Heart right ventricle (tissue), 16 donors: Measurements from ENCODE around the gene SUSD5. TPM values are rescaled to one million over a fixed set of nuclear protein-coding genes. Genes with fewer than 3 reads are reported as not detected.

Source experiments
- ATAC-seq, 8 donors: fragments of 200-7000 bp; cut with Tn5 transposase; one replicate each; pipeline ENCODE4 v1.9.1; 2020; ENCODE audit warnings: mild to moderate bottlenecking in 8 of 8, moderate library complexity in 8 of 8, moderate number of reproducible peaks in 1 of 8
- DNase-seq, 2 donors: peaks; one replicate each; pipeline ENCODE4 v3.0.0-alpha.2; 2020
- H3K27ac ChIP-seq, 10 donors: fragments of 200-600 bp; sonication (generic) in 2 of 10; one replicate each; pipeline versions ENCODE4 v1.5.0 to v1.8.0; 2020 to 2022; ENCODE audit warnings: mild to moderate bottlenecking in 3 of 10
- H3K27me3 ChIP-seq, 7 donors: fragments of 200-600 bp; one replicate each; pipeline ENCODE4 v1.8.0; 2021 to 2022; ENCODE audit warnings: mild to moderate bottlenecking in 2 of 7
- H3K36me3 ChIP-seq, 9 donors: fragments of 200-600 bp; sonication (generic) in 1 of 9; one replicate each; pipeline versions ENCODE4 v1.5.0 to v1.8.0; 2020 to 2022; ENCODE audit warnings: mild to moderate bottlenecking in 2 of 9
- H3K4me1 ChIP-seq, 9 donors: fragments of 200-600 bp; sonication (generic) in 1 of 9; one replicate each; pipeline versions ENCODE4 v1.5.0 to v1.8.0; 2020 to 2022; ENCODE audit warnings: mild to moderate bottlenecking in 4 of 9
- H3K4me3 ChIP-seq, 10 donors: fragments of 200-600 bp; sonication (generic) in 2 of 10; one replicate each; pipeline versions ENCODE4 v1.5.0 to v1.8.0; 2020 to 2022; ENCODE audit warnings: mild to moderate bottlenecking in 7 of 10, moderate library complexity in 2 of 10
- H3K9me3 ChIP-seq, 11 donors: fragments of 200-600 bp in 10 of 11; sonication (generic) in 2 of 11; one replicate each; pipeline versions ENCODE4 v1.5.0 to v1.8.0; 2013 to 2022; ENCODE audit warnings: mild to moderate bottlenecking in 2 of 11, control low read depth in 1 of 11, moderate library complexity in 1 of 11
- CTCF ChIP-seq, 9 donors: fragments of 200-600 bp; sonication (generic) in 2 of 9; IDR thresholded peaks; one replicate each; pipeline versions ENCODE4 v1.5.0 to v1.8.0; 2021 to 2022; ENCODE audit warnings: antibody characterized with exemption in 9 of 9, mild to moderate bottlenecking in 5 of 9, moderate library complexity in 1 of 9
- WGBS, 2 donors: extraction: QIAGEN DNeasy Blood & Tissue Kit; methylation state at CpG; one replicate each; pipeline ENCODE4 v1.1.7; 2013; ENCODE audit warnings: inconsistent platforms in 1 of 2; 5-methylcytosine and 5-hydroxymethylcytosine counted together
- intact Hi-C, 10 donors: fragments of 100-400 bp; cut with DNase I; formaldehyde crosslinking; loops; one replicate each; pipeline versions ENCODE4 v1.11.1 to v1.14.2; 2022
- polyA plus RNA-seq, 2 donors: library from polyadenylated mRNA; stranded (reverse); fragments of 200-250 nt; gene quantifications; one replicate each; pipeline ENCODE4 v1.2.3, GENCODE V29; 2013
- total RNA-seq, 10 donors: library from RNA; stranded (reverse); fragmentation: NEBNext Ultra II Directional in 3 of 10; extraction: Animal tissue kit (Norgen Biotek cat#: 25700) in 3 of 10; gene quantifications; one replicate each; pipeline versions ENCODE4 v1.2.1 to v1.2.4, GENCODE V29; 2021 to 2023
- donor health status: Arrhythmogenic right ventricular cardiomyopathy.
- donor health status: ischemic (EF 13 %, LVEDD 7.1; RV severe dilation, severe dysfunction).
- donor health status: healthy with polysubstance abuse.
- donor health status: DM: no; HTN: yes; CAD: no.
- donor health status: DM: no; HTN: no; CAD: no.
- donor health status: ischemic (EF 25% LVEDD 6.9; RV normal size, moderate dysfunction).
- donor health status: ischemic (EF 25% LVEDD 5.7; RV mildly dilated, moderate dysfunction).
- donor health status: healthy.
- donor health status: DM: yes; HTN: yes; CAD: no.
- donor health status: Ischemic cardiomyopathy.
- donor health status: ischemic (EF 35%, LVEDD 5.7; RV mildly dilated, moderate dysfunction).
- donor health status: nonischemic (EF 11% LVEDD 7.7; RV severe dilation, severe dysfunction).
- donor health status: DM: yes; HTN: yes; CAD: no.
- donor health status: PGD.
- donor health status: ischemic (EF 29% LVEDD 5.4; RV normal size, mild dysfunction).
- donor health status: nonischemic (EF 23%, LVEDD 6.1; RV moderate dilation, normal function).

SUSD5 gene
- total and polyA plus RNA-seq, 12 donors, result 0.28 to 12.9 (median 1.0) TPM

- Histone ChIP-seq H3K27me3 (peaks cover 0 to 5% (median 0%) of the 10 kb centered on the region in 7 donors), H3K4me1 (no peaks in the 10 kb centered on the region), H3K4me3 (no peak overlapping the region), H3K27ac (no peak overlapping the region), H3K36me3 (no peaks in the 10 kb centered on the region), H3K9me3 (peaks cover 0 to 9% (median 0%) of the 10 kb centered on the region in 11 donors)
- intact Hi-C loops, result no loop called here
- TF ChIP-seq CTCF (IDR thresholded peaks at IDR 0.05), result no peak
- DNase-seq (no peak), ATAC-seq (no peak)
Measured at GRCh38 chr3:33246786-33247185, 28.2 kb upstream of the SUSD5 start.

DNA sequence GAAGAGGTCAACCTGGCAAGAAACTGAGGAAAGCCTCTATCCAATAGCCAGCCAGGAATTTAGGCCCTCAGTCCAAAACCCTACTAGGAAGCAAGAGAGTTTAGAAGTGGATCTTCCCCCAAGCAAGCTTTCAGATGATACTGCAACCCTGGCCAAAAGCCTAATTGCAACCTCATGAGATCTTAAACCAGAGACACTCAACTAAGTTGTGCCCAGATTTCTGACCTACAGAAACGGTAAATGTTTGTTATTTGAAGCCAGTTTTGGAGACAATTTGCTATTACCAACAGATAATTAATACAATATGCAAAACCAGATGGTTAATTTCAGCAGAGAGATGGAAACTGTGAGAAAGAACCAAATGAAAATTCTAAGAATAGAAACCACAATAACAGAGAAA, 21.7 kb upstream of the SUSD5 start:
- H3K9me3 ChIP-seq, result peaks cover 0 to 27% (median 0%) of the 10 kb centered on the region in 11 donors
- H3K27me3 ChIP-seq, result peaks cover 0 to 12% (median 0%) of the 10 kb centered on the region in 7 donors
- no peak overlapping the region for H3K27ac ChIP-seq
- DNase-seq (no peak), ATAC-seq (no peak)
- WGBS, 2 donors, result 72 to 74% methylated on average over 1 of the region's 1 CpG
- H3K4me1 ChIP-seq, result no peaks in the 10 kb centered on the region
- no peak for TF ChIP-seq CTCF (IDR thresholded peaks at IDR 0.05)
- intact Hi-C loops, result no loop called here
- H3K36me3 ChIP-seq, result no peaks in the 10 kb centered on the region
- no peak overlapping the region for H3K4me3 ChIP-seq

- ATAC-seq, result no peak
- TF ChIP-seq CTCF (IDR thresholded peaks at IDR 0.05), result no peak
- H3K4me1 ChIP-seq, result no peaks in the 10 kb centered on the region
- DNase-seq, result no peak
- no peaks in the 10 kb centered on the region for H3K36me3 ChIP-seq
- intact Hi-C loops, result no loop called here
- H3K27me3 ChIP-seq, result peaks cover 0 to 9% (median 0%) of the 10 kb centered on the region in 7 donors
- H3K9me3 ChIP-seq, result peaks cover 0 to 27% (median 0%) of the 10 kb centered on the region in 11 donors
- no peak overlapping the region for H3K4me3 ChIP-seq
- no peak overlapping the region for H3K27ac ChIP-seq
- 93 to 98% methylated on average over 1 of the region's 1 CpG for WGBS, 2 donors
Measured at GRCh38 chr3:33238923-33239322, 20.3 kb upstream of the SUSD5 start.

DNA sequence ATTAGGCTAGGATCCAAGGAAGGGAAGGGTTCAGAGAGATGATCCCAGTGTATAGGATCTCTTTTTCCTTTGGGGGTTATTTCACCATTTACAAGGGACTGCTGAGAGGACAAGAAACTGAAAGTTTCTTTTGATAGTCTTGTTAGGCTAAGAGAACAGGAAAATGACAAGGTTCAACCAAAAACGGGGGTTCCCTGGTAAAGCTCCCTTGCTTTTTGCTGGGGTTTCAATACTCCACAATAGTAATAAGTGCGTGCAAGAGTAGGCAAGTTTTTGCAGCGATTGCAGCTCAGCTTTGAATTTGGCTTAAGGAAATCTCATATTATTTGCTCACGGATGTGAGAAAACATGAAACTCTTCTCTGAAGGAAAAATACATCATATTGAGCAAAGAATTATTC, 18.8 kb upstream of the SUSD5 start:
- Histone ChIP-seq H3K27ac (no peak overlapping the region), H3K9me3 (peaks cover 0 to 19% (median 0%) of the 10 kb centered on the region in 11 donors), H3K27me3 (peaks cover 0 to 9% (median 0%) of the 10 kb centered on the region in 7 donors), H3K36me3 (no peaks in the 10 kb centered on the region), H3K4me1 (no peaks in the 10 kb centered on the region), H3K4me3 (no peak overlapping the region)
- ATAC-seq (no peak), DNase-seq (no peak)
- TF ChIP-seq CTCF (IDR thresholded peaks at IDR 0.05), result no peak
- WGBS, 2 donors, result 83 to 88% methylated on average over 4 of the region's 4 CpGs
- intact Hi-C loops, result no loop called here
